Smooth muscle cell (in vitro differentiated cells): ENCODE data around the gene CNTN4. TPM values are rescaled to one million over a fixed set of nuclear protein-coding genes. Genes with fewer than 3 reads are reported as not detected.

Experiments used
- DNase-seq: peaks from one replicate; lab custom pipeline; 2025; ENCODE audit not compliant: unreplicated experiment; lab: John Stamatoyannopoulos, UW
- H2AFZ ChIP-seq: fragments of 200-600 bp; sonication (generic); 2 replicates; pipeline ENCODE4 v1.6.0; 2016; ENCODE audit warnings: antibody characterized with exemption, low read depth, mild to moderate bottlenecking
- H3F3A ChIP-seq: fragments of 200-600 bp; sonication (generic); 2 replicates; pipeline ENCODE4 v1.6.0; 2017; ENCODE audit warnings: antibody characterized with exemption, low read depth
- H3K27ac ChIP-seq: fragments of 200-600 bp; sonication (generic); 2 replicates; pipeline ENCODE4 v1.5.1; 2016; ENCODE audit warnings: low read depth, mild to moderate bottlenecking
- H3K27me3 ChIP-seq: fragments of 200-600 bp; sonication (generic); 2 replicates; pipeline ENCODE4 v1.6.1; 2016; ENCODE audit warnings: low read depth, mild to moderate bottlenecking
- H3K36me3 ChIP-seq: fragments of 200-600 bp; sonication (generic); 2 replicates; pipeline ENCODE4 v1.5.1; 2016; ENCODE audit warnings: low read depth
- H3K4me1 ChIP-seq: fragments of 200-600 bp; sonication (generic); 2 replicates; pipeline ENCODE4 v1.5.1; 2016; ENCODE audit warnings: low read depth
- H3K4me2 ChIP-seq: fragments of 200-600 bp; sonication (generic); 2 replicates; pipeline ENCODE4 v1.6.0; 2016; ENCODE audit warnings: mild to moderate bottlenecking
- H3K4me3 ChIP-seq: fragments of 200-600 bp; sonication (generic); 2 replicates; pipeline ENCODE4 v1.5.1; 2016; ENCODE audit warnings: mild to moderate bottlenecking
- H3K79me2 ChIP-seq: fragments of 200-600 bp; sonication (generic); 2 replicates; pipeline ENCODE4 v1.6.0; 2016; ENCODE audit warnings: low read depth, mild to moderate bottlenecking
- H3K9ac ChIP-seq: fragments of 200-600 bp; sonication (generic); 2 replicates; pipeline ENCODE4 v1.6.0; 2016; ENCODE audit warnings: low read depth
- H3K9me3 ChIP-seq: fragments of 200-600 bp; sonication (generic); replicated peaks from 2 replicates; pipeline ENCODE4 v1.5.1; 2016; ENCODE audit warnings: low read depth
- H4K20me1 ChIP-seq: fragments of 200-600 bp; sonication (generic); 2 replicates; pipeline ENCODE4 v1.6.0; 2016; ENCODE audit warnings: low read depth
- CTCF ChIP-seq: fragments of 200-600 bp; sonication (generic); IDR thresholded peaks from 2 replicates; pipeline ENCODE4 v1.5.1; 2017; ENCODE audit warnings: borderline replicate concordance, mild to moderate bottlenecking, antibody characterized with exemption; ENCODE audit not compliant: insufficient read depth, poor library complexity, severe bottlenecking
- WGBS: methylation state at CpG from one replicate; pipeline ENCODE4 v1.1.7; 2016; ENCODE audit warnings: low lambda C conversion rate; 5-methylcytosine and 5-hydroxymethylcytosine counted together
- polyA plus RNA-seq: library from polyadenylated mRNA; unstranded; fragments of >200 nt; fragmentation: Nextera tagmentation; extraction: Ambion mirVana; gene quantifications from 2 replicates; pipeline ENCODE4 v1.2.1, GENCODE V29; 2016
- total RNA-seq: library from RNA; depleted of rRNA; stranded (reverse); fragments of >200 nt; gene quantifications from 2 replicates; pipeline ENCODE4 v1.2.3, GENCODE V29; 2014

The CNTN4 gene
- total and polyA plus RNA-seq, 2 experiments from 2014 or later = 12.1 to 15.8 TPM

- no peak for TF ChIP-seq CTCF
- no peak for DNase-seq
Observed at GRCh38 chr3:2879587-2879986, 780.9 kb downstream of the CNTN4 start.

GRCh38 chr3:2880218-2880756 is 781.6 kb downstream of the CNTN4 start:
- Histone ChIP-seq H3K27me3 (peaks cover 32% of the 10 kb centered on the region), H3K4me1 (no peaks in the 10 kb centered on the region), H3K4me3 (no peak overlapping the region), H3K36me3 (no peaks in the 10 kb centered on the region), H2AFZ (no peak overlapping the region), H3K79me2 (no peaks in the 10 kb centered on the region), H3K9me3 (no peaks in the 10 kb centered on the region), H4K20me1 (no peaks in the 10 kb centered on the region), H3F3A (no peaks in the 10 kb centered on the region), H3K4me2 (peak overlapping the region; percentile 43), H3K9ac (no peak overlapping the region), H3K27ac (no peak overlapping the region)
- DNase-seq = no peak
- 21% methylated on average over 7 of the region's 7 CpGs for WGBS
- no peak for TF ChIP-seq CTCF

More at GRCh38 chr3:2879587-2879986, 780.9 kb downstream of the CNTN4 start:
- Histone ChIP-seq H3K27ac (no peak overlapping the region), H3K4me3 (no peak overlapping the region), H3F3A (no peaks in the 10 kb centered on the region), H3K9me3 (no peaks in the 10 kb centered on the region), H3K36me3 (no peaks in the 10 kb centered on the region), H4K20me1 (no peaks in the 10 kb centered on the region), H3K4me2 (no peak overlapping the region), H3K9ac (no peak overlapping the region), H3K4me1 (no peaks in the 10 kb centered on the region), H3K27me3 (peaks cover 25% of the 10 kb centered on the region), H3K79me2 (no peaks in the 10 kb centered on the region), H2AFZ (no peak overlapping the region)

- H2AFZ ChIP-seq = no peak overlapping the region
- no peak overlapping the region for H3K9ac ChIP-seq
- H4K20me1 ChIP-seq = no peaks in the 10 kb centered on the region
- no peak for TF ChIP-seq CTCF
- H3K27me3 ChIP-seq = peaks cover 55% of the 10 kb centered on the region
- DNase-seq = no peak
- WGBS = 94% methylated on average over 3 of the region's 3 CpGs
- H3K27ac ChIP-seq = no peak overlapping the region
- H3K4me2 ChIP-seq = no peak overlapping the region
- H3K36me3 ChIP-seq = no peaks in the 10 kb centered on the region
- no peak overlapping the region for H3K4me3 ChIP-seq
- no peaks in the 10 kb centered on the region for H3K79me2 ChIP-seq
- no peaks in the 10 kb centered on the region for H3F3A ChIP-seq
- no peaks in the 10 kb centered on the region for H3K9me3 ChIP-seq
- H3K4me1 ChIP-seq = no peaks in the 10 kb centered on the region
Observed at GRCh38 chr3:2883283-2883682, 784.6 kb downstream of the CNTN4 start.

- H3K4me1 ChIP-seq = no peaks in the 10 kb centered on the region
- H3K36me3 ChIP-seq = no peaks in the 10 kb centered on the region
- H3K27ac ChIP-seq = no peak overlapping the region
- H3K4me3 ChIP-seq = no peak overlapping the region
- H3K4me2 ChIP-seq = no peak overlapping the region
- peaks cover 77% of the 10 kb centered on the region for H3K27me3 ChIP-seq
- H3K9me3 ChIP-seq = no peaks in the 10 kb centered on the region
- no peaks in the 10 kb centered on the region for H3K79me2 ChIP-seq
- no peak for TF ChIP-seq CTCF
- no peak overlapping the region for H2AFZ ChIP-seq
- H3F3A ChIP-seq = no peaks in the 10 kb centered on the region
- no peak overlapping the region for H3K9ac ChIP-seq
- no peak for DNase-seq
- 83% methylated on average over 2 of the region's 2 CpGs for whole genome bisulfite sequencing
- no peaks in the 10 kb centered on the region for H4K20me1 ChIP-seq
Observed at GRCh38 chr3:2888592-2888991, 789.9 kb downstream of the CNTN4 start.
